ENCODE measurements around the gene CDCA3. TPM values are rescaled to one million over a fixed set of nuclear protein-coding genes. Genes with fewer than 3 reads are reported as not detected.
A peak's percentile ranks its signal among the peaks of the same experiment; 100 is the strongest.

The CDCA3 gene
- polyA plus RNA-seq, 10 donors = 14.1 to 25.5 (median 19.5) TPM

DNA sequence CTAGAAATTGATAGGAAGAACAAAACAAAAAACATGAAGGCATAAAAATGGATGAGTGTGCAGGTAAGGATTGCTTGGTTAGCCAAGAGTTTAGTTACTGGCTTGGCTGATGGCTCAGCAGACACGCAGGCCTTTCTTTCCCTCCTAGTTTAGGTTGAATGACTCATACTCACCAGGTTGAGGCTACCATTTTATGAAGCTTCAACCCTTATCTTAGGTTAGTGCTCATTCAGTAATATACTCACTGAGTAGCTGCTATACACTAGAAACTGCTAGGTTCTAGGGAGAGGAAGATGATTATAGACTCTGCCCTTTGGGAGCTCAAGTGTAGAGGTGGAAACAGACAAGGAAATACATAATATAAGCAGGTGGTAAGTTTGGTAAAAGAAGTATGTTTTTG is 16.8 kb downstream of the CDCA3 start:
- DNase-seq = no peak

- no peak for DNase-seq
Measured at GRCh38 chr12:6833189-6833890, 17.7 kb downstream of the CDCA3 start.

GRCh38 chr12:6832125-6832524 is 19.0 kb downstream of the CDCA3 start:
- no peak for DNase-seq

DNA sequence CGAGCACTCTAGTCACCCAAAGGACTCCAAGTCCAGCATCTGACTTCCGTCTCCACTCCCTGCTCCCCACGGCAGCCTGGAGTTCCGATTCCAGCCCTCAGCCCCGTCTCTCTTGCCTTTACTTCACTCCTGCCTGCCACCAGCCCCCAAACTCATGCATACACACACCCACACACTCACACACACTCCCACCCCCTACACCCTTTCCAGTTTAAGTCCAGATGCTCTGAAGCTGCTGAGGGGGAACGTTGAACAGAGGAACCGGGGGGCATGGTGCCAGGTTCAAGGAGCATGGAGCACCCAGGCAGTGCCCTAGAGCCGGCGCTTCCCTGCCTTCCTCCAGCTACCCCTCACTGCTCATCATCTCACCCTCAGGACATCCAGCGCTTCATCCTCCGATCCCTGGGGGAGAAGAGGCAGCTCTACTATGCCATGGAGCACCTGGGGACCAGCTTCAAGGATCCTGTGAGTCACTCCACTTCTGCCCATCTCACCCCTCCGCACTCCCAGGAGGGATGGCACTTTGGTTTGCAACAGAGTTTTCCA is 19.6 kb downstream of the CDCA3 start:
- no peak for DNase-seq

DNA sequence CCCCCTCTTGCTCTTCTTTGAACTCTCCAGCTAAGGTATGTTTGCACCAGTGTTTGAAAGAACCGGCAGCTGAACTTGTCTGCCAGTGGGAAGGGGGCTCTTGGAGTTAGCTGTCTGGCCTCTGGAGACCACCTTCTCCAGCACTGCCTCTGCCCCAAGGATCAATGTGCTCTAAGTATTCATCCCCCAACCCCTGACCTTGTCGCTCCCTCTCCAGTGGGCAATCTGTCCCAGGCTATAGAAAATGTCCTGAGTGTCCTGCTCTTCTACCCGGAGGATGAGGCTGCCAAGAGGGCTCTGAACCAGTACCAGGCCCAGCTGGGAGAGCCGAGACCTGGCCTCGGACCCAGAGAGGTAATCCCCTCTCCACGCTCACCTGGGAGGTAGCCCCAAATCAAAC is 20.1 kb downstream of the CDCA3 start:
- no peak for DNase-seq

- DNase-seq = no peak
Measured at GRCh38 chr12:6830286-6830890, 20.7 kb downstream of the CDCA3 start.

DNA sequence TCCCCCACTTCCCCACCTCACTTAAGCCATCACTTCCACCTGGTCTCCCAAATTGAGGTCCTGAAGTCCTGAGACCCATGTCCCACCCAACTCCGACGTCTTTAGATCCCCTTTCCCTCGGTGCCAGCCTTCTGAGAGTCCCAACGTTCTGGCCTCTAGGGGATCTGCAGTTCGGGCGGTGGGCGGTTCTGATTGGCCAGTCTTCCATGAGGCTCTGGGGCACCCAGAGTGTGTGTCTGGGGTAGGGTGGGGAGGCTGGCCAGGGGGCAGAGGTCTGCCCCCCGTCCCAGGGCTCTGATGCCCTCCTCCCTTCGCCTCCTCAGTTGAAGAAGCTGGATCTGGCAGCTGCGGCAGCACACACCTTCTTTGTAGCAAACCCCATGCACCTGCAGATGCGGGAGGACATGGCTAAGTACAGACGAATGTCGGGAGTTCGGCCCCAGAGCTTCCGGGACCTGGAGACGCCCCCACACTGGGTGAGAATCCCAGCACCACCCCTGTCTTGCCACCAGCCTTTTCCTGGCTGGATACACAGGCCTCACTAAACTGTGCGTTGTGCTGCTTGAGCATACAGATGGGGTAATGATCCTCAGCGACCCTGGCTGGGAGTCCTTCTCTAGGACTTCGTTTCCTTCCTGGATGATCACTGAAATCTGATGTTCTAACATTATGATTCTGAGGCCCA is 21.4 kb downstream of the CDCA3 start:
- peak in 1 of 3 donors; percentile 42 for DNase-seq

GRCh38 chr12:6828781-6829535 is 22.1 kb downstream of the CDCA3 start:
- DNase-seq = peak in 2 of 3 donors; percentile 69 to 85

- DNase-seq = peak; percentile 45 to 89 (median 74)
Measured at GRCh38 chr12:6827982-6828780, 22.9 kb downstream of the CDCA3 start, which contains the start of gene P3H3. Gene P3H3, plus strand, starts transcription at chr12:6828407. Its CDS starts 34 bp downstream, at chr12:6828441.

- DNase-seq = peak; percentile 81 to 94 (median 83)
Measured at GRCh38 chr12:6827437-6827911, 23.6 kb downstream of the CDCA3 start.

DNA sequence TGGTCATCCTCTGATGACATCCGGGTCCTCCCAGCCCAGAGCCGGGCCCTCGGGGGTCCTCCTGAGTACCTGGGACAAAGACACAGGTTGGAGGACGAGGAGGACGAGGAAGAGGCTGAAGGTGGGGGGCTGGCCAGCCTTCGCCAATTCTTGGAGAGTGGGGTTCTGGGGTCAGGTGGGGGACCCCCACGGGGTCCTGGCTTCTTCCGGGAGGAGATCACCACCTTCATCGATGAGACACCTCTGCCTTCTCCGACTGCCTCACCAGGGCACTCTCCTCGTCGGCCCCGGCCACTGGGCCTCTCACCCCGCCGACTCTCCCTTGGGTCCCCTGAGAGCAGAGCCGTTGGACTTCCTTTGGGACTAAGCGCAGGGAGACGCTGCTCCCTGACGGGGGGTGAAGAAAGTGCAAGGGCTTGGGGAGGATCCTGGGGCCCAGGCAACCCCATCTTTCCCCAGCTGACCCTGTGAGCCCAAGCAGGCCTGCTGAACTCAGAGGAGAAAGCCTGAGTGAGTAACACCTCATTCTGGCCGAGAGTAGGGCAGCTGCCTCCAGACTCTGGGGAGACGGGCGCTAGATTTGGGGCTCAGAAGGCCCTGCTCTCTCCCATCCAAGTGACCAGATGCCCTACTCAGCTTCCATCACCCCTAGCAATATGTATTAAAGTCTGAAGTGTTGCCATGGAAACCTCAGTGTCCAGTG is 24.2 kb downstream of the CDCA3 start:
- DNase-seq = no peak

DNA sequence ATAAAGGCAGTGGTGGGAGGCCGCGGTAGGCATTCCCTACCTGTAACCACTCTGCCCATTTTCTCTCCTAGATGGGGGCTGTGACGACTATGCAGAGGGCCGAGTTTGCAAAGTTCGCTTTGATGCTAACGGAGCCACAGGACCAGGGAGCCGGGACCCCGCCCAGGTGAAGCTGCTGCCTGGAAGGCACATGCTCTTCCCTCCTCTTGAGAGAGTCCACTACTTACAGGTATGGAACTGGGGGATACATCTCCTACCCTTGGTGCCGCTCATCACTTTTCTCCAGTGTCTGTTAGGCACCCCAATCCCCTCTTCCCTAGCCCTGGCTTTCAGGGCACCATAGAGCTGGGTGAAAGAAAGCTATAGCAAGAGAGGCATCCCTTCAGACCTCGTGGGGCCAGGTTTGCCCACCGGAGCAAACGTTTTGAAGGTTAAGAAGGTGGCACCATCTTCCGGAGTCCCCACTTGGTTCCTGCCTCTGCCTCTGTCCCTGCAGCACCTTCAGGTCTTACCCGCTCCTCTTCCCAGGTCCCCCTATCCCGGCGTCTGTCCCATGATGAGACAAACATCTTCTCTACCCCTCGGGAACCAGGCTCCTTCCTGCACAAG is 24.9 kb downstream of the CDCA3 start:
- no peak for DNase-seq

DNA sequence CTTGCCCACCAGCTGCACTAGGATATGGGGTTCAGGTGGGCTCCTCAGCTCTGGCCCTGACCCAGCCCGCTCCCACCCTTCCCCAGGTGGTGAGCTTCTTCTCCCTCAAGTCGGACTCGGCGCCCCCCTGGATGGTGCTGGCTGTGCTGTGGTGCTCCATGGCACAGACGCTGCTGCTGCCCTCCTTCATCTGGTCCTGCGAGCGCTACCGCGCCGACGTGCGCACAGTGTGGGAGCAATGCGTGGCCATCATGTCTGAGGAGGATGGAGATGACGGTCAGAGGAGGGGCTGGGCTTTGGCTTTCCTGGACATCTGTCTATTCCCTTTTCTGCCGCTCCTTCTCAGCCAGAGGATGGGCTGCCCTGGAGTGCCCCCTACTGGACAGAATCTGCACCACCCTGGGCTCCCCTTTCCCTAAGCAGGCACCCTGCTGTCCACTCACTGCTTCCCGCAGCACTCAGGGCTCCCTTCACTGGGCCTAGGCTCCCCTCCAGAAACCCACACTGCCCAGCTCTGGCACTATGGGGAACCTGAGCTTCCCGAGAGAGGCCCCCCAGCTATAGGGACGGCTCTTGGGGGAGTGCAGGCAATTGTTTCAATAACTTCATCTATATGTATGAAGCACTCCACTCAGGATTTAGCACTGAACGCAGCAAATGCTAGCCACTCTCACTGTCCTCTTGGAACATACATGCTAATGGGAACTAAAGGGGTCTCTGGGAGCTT is 25.5 kb downstream of the CDCA3 start:
- DNase-seq = peak; percentile 85 to 96 (median 93)

GRCh38 chr12:6824901-6825381 is 26.1 kb downstream of the CDCA3 start:
- DNase-seq = no peak

GRCh38 chr12:6824085-6824775 is 26.9 kb downstream of the CDCA3 start:
- DNase-seq = peak in 1 of 3 donors; percentile 11

DNA sequence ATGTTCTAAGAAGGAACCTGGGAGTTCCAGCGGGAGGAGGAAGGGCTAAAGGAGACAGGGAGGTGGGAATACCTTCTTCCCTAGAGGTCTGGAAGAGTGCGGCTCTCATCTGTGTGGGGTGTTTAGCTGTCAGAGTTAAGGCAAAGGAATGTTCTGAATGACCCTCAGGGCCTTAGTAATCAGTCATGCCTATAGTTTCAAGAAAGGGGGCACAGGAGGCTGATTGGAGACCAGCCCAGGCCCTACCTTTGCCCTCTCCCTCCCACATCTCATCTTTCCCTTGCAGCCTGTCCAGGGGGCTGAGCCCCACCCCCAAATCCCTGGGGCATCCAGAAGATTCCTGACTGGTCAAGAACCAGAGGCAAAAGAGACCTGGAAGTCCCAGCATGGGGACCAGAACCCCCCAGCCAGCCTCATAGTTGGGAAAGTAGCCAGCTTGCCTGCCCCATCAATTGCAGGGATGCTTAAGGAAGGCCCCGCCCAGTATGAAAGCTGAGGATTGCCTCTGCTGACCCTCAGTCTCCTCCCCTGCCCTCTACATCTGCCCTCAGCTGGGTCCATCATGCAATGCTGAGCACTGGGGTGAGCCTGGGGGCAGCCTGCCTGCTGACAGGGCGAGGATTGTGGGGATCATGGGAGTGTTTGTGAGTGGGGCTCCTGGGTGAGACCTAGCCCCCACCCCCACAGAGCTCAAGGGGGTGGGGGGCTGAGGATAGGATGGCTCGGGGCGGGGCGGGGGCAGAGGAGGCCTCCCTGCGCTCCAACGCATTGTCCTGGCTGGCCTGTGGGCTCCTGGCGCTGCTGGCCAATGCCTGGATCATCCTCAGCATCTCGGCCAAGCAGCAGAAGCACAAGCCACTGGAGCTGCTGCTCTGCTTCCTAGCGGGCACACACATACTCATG is 27.7 kb downstream of the CDCA3 start:
- no peak for DNase-seq

All from muscle of back (tissue), 11 donors.